Fibroblast of lung (primary cell): ENCODE data around the gene OBSL1.

Source experiments
- CTCF ChIP-seq, 2 donors: IDR thresholded peaks in 1 of 2; conservative IDR thresholded peaks in 1 of 2; 1 replicate in 1 of 2; 2 replicates in 1 of 2; pipeline ENCODE4 v1.5.1; 2011 to 2012; ENCODE audit warnings: low read length in 2 of 2, control low read depth in 1 of 2, inconsistent platforms in 1 of 2, low read depth in 1 of 2, mild to moderate bottlenecking in 1 of 2
- EZH2 ChIP-seq: IDR thresholded peaks from 2 replicates; pipeline ENCODE4 v1.5.1; 2012; ENCODE audit warnings: low read length, control low read depth, mild to moderate bottlenecking; ENCODE audit errors: missing control alignments

DNA sequence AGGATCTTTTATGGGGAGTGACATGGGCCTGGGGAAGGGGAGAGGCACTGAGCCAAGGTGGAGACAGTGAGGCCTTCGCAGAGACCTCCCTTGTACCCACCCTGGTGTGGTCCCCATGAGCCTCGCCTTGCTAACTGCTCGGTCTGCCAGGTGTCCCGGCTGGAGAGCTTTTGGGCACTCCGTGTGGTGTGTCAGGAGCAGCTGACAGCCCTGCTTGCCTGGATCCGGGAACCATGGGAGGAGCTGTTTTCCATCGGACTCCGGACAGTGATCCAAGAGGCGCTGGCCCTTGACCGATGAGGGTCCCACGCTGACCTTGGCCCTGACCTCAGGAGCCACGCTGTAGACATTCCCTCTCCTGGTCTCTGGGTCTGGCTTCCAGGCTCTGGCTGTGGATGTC lies 44.6 kb upstream of the OBSL1 start:
- TF ChIP-seq CTCF (conservative IDR thresholded peaks at IDR 0.05 in 1 of 2, IDR thresholded peaks at IDR 0.05 in 1 of 2; ENCODE audit: low read depth in 1 of 2, low read length in 2 of 2): no peak
- no peak for TF ChIP-seq EZH2
